IMR-90 (cell line): Measurements from ENCODE around the gene EML6. TPM values are rescaled to one million over a fixed set of nuclear protein-coding genes. Genes with fewer than 3 reads are reported as not detected.

Experiments used
- ATAC-seq: fragments of 200-7000 bp; cut with Tn5 transposase; 2 replicates; pipeline ENCODE4 v1.9.1; 2020; ENCODE audit warnings: low read depth, mild to moderate bottlenecking, moderate library complexity
- BruUV-seq: library from RNA; stranded (reverse); fragments of 400-500 nt; replicated peaks from 2 replicates; lab custom pipeline; 2021; lab: Mats Ljungman, UMichigan
- CTCF ChIA-PET: fragments of 300-600 bp; formaldehyde crosslinking; extraction: SDS; loops from one replicate; lab custom pipeline; 2021; ENCODE audit warnings: antibody characterized with exemption; lab: Yijun Ruan, JAX
- POLR2A ChIA-PET: fragments of 300-600 bp; sonication (Branson Sonifier 250); formaldehyde crosslinking; loops from one replicate; lab custom pipeline; 2022; ENCODE audit warnings: antibody characterized with exemption; ENCODE audit not compliant: unreplicated experiment; lab: Charles Lee
- DNase-seq: peaks from one replicate; pipeline ENCODE4 v3.0.0; 2013
- H2AFZ ChIP-seq: replicated peaks from 2 replicates; pipeline ENCODE3; 2013; ENCODE audit warnings: low read length, mild to moderate bottlenecking; ENCODE audit not compliant: poor library complexity
- H2AK5ac ChIP-seq: 2 replicates; pipeline ENCODE4 v1.6.1; 2013; ENCODE audit warnings: low read depth, low read length, inconsistent platforms
- H2AK9ac ChIP-seq: replicated peaks from 2 replicates; pipeline ENCODE3; 2013; ENCODE audit warnings: mild to moderate bottlenecking, low read depth, low read length, moderate library complexity; ENCODE audit not compliant: poor library complexity
- H2BK120ac ChIP-seq: 2 replicates; pipeline ENCODE4 v1.6.1; 2013; ENCODE audit warnings: low read depth, low read length, inconsistent platforms
- H2BK15ac ChIP-seq: 3 replicates; pipeline ENCODE4 v1.6.1; 2013; ENCODE audit warnings: low read depth, low read length, inconsistent platforms
- H2BK20ac ChIP-seq: 2 replicates; pipeline ENCODE4 v1.6.1; 2013; ENCODE audit warnings: low read depth, mild to moderate bottlenecking, inconsistent platforms, low read length, moderate library complexity
- H2BK5ac ChIP-seq: 2 replicates; pipeline ENCODE4 v1.6.1; 2013; ENCODE audit warnings: mild to moderate bottlenecking, low read depth, low read length, inconsistent platforms; ENCODE audit not compliant: poor library complexity, severe bottlenecking
- H3K14ac ChIP-seq: replicated peaks from 2 replicates; pipeline ENCODE4 v1.6.1; 2013; ENCODE audit warnings: low read depth, low read length, inconsistent platforms
- H3K18ac ChIP-seq: 2 replicates; pipeline ENCODE4 v1.6.1; 2013; ENCODE audit warnings: low read depth, low read length, control low read depth
- H3K23ac ChIP-seq: 2 replicates; pipeline ENCODE4 v1.6.1; 2013; ENCODE audit warnings: low read depth, low read length, inconsistent platforms
- H3K27ac ChIP-seq: 2 replicates; pipeline ENCODE4 v1.5.1; 2013; ENCODE audit warnings: mild to moderate bottlenecking, control low read depth, low read length; ENCODE audit not compliant: insufficient read depth
- H3K27me3 ChIP-seq: 2 replicates; pipeline ENCODE4 v1.6.1; 2013; ENCODE audit warnings: low read length; ENCODE audit not compliant: control insufficient read depth, insufficient read depth
- H3K36me3 ChIP-seq: 2 replicates; pipeline ENCODE4 v1.6.1; 2013; ENCODE audit warnings: low read length, mixed read lengths; ENCODE audit not compliant: control insufficient read depth, insufficient read depth
- H3K4ac ChIP-seq: 2 replicates; pipeline ENCODE4 v1.6.1; 2013; ENCODE audit warnings: low read depth, low read length, inconsistent platforms
- H3K4me1 ChIP-seq: 2 replicates; pipeline ENCODE4 v1.6.1; 2013; ENCODE audit warnings: low read length, mixed read lengths; ENCODE audit not compliant: control insufficient read depth, insufficient read depth
- H3K4me2 ChIP-seq: 2 replicates; pipeline ENCODE4 v1.6.1; 2013; ENCODE audit warnings: low read depth, mild to moderate bottlenecking, control low read depth, low read length, moderate library complexity
- H3K4me3 ChIP-seq: 2 replicates; pipeline ENCODE4 v1.5.1; 2013; ENCODE audit warnings: low read depth, mild to moderate bottlenecking, control low read depth, low read length, moderate library complexity; ENCODE audit not compliant: insufficient read depth
- H3K56ac ChIP-seq: 2 replicates; pipeline ENCODE4 v1.6.1; 2013; ENCODE audit warnings: low read length, inconsistent platforms; ENCODE audit not compliant: insufficient read depth; ENCODE audit errors: extremely low read depth
- H3K79me1 ChIP-seq, 2 experiments: 2 replicates each; pipeline ENCODE4 v1.6.1; 2013; ENCODE audit warnings: low read length in 2 of 2, inconsistent platforms in 1 of 2, low read depth in 1 of 2
- H3K9ac ChIP-seq: 2 replicates; pipeline ENCODE4 v1.6.1; 2013; ENCODE audit warnings: low read depth, low read length, control low read depth
- H3K9me1 ChIP-seq: 2 replicates; pipeline ENCODE4 v1.6.1; 2013; ENCODE audit warnings: low read length, inconsistent platforms; ENCODE audit not compliant: insufficient read depth
- H3K9me3 ChIP-seq: 2 replicates; pipeline ENCODE4 v1.6.1; 2013; ENCODE audit warnings: low read length; ENCODE audit not compliant: control insufficient read depth, insufficient read depth
- H4K20me1 ChIP-seq: 2 replicates; pipeline ENCODE4 v1.6.1; 2013; ENCODE audit warnings: low read length, inconsistent platforms; ENCODE audit not compliant: insufficient read depth
- H4K5ac ChIP-seq: 2 replicates; pipeline ENCODE4 v1.6.1; 2013; ENCODE audit warnings: mild to moderate bottlenecking, low read depth, low read length, control low read depth
- H4K8ac ChIP-seq, 2 experiments: 2 replicates each; pipeline ENCODE4 v1.6.1; 2013; ENCODE audit warnings: low read depth in 2 of 2, low read length in 2 of 2, control low read depth in 1 of 2, inconsistent platforms in 1 of 2
- H4K91ac ChIP-seq: 2 replicates; pipeline ENCODE4 v1.6.1; 2013; ENCODE audit warnings: low read depth, low read length, inconsistent platforms; ENCODE audit not compliant: insufficient read depth
- BHLHE40 ChIP-seq: fragments of 150-350 bp; IDR thresholded peaks from 2 replicates; pipeline ENCODE4 v1.6.1; 2016; ENCODE audit warnings: mild to moderate bottlenecking, low read depth, low read length
- CEBPB ChIP-seq: IDR thresholded peaks from 2 replicates; pipeline ENCODE4 v1.6.1; 2012; ENCODE audit warnings: low read depth, low read length, improper control_type of control experiment
- CHD1 ChIP-seq: IDR thresholded peaks from 2 replicates; pipeline ENCODE4 v1.6.1; 2012; ENCODE audit warnings: low read depth, low read length, improper control_type of control experiment
- CTCF ChIP-seq: conservative IDR thresholded peaks from 2 replicates; pipeline ENCODE4 v1.5.1; 2012; ENCODE audit warnings: mild to moderate bottlenecking, low read depth, low read length, improper control_type of control experiment
- ELK1 ChIP-seq: fragments of 150-350 bp; IDR thresholded peaks from 2 replicates; pipeline ENCODE4 v1.6.1; 2016; ENCODE audit warnings: low read depth, mild to moderate bottlenecking, low read length, moderate library complexity, borderline replicate concordance
- MAFK ChIP-seq: IDR thresholded peaks from 2 replicates; pipeline ENCODE4 v1.6.1; 2012; ENCODE audit warnings: low read depth, low read length, improper control_type of control experiment
- POLR2A ChIP-seq: IDR thresholded peaks from 2 replicates; pipeline ENCODE4 v1.6.1; 2012; ENCODE audit warnings: mild to moderate bottlenecking, low read depth, low read length
- RAD21 ChIP-seq: IDR thresholded peaks from 2 replicates; pipeline ENCODE4 v1.6.1; 2012; ENCODE audit warnings: low read length, improper control_type of control experiment
- RCOR1 ChIP-seq: IDR thresholded peaks from 2 replicates; pipeline ENCODE4 v1.6.1; 2012; ENCODE audit warnings: mild to moderate bottlenecking, low read length, improper control_type of control experiment; ENCODE audit not compliant: insufficient replicate concordance
- RFX5 ChIP-seq: IDR thresholded peaks from 2 replicates; pipeline ENCODE4 v1.8.0; 2012; ENCODE audit warnings: low read depth, mild to moderate bottlenecking, low read length, moderate library complexity
- USF2 ChIP-seq: fragments of 150-350 bp; IDR thresholded peaks from 2 replicates; pipeline ENCODE4 v1.6.1; 2017; ENCODE audit warnings: mild to moderate bottlenecking, antibody characterized with exemption, low read length, low read depth
- WGBS, 2 experiments: methylation state at CpG; one replicate each; pipeline versions ENCODE4 v1.1.5 to v1.1.7; 2013; ENCODE audit warnings: missing lambda C conversion rate in 2 of 2; ENCODE audit not compliant: insufficient read length in 1 of 2; ENCODE audit errors: extremely low coverage in 2 of 2; 5-methylcytosine and 5-hydroxymethylcytosine counted together
- dilution Hi-C: fragments of 300-500 bp; cut with HindIII; formaldehyde crosslinking; loops from one replicate; pipeline ENCODE4 v1.14.3; 2018; ENCODE audit warnings: low sequenced_read_pairs; ENCODE audit not compliant: unreplicated experiment
- in situ Hi-C: fragments of 300-500 bp; cut with MboI; formaldehyde crosslinking; loops from 3 replicates; pipeline ENCODE4 v1.14.3; 2019; ENCODE audit warnings: low sequenced_read_pairs, inconsistent platforms, mixed read lengths
- intact Hi-C: fragments of 100-400 bp; cut with micrococcal nuclease; formaldehyde crosslinking; loops from 2 replicates; pipeline ENCODE4 v1.10.0; 2022
- polyA plus RNA-seq, 3 experiments: library from polyadenylated mRNA; depleted of rRNA; stranded (reverse); fragments of >200 nt; gene quantifications; 2 replicates each; pipeline ENCODE4 v1.2.3, GENCODE V29; 2012; ENCODE audit warnings: low replicate concordance in 1 of 3
- total RNA-seq: library from RNA; depleted of rRNA; stranded (reverse); fragments of >200 nt; gene quantifications from 2 replicates; pipeline ENCODE4 v1.2.3, GENCODE V29; 2012

EML6 gene
- total and polyA plus RNA-seq, 2 of the 4 experiments (the other 2 are of a cell fraction) = 0.18 to 0.19 TPM

DNA sequence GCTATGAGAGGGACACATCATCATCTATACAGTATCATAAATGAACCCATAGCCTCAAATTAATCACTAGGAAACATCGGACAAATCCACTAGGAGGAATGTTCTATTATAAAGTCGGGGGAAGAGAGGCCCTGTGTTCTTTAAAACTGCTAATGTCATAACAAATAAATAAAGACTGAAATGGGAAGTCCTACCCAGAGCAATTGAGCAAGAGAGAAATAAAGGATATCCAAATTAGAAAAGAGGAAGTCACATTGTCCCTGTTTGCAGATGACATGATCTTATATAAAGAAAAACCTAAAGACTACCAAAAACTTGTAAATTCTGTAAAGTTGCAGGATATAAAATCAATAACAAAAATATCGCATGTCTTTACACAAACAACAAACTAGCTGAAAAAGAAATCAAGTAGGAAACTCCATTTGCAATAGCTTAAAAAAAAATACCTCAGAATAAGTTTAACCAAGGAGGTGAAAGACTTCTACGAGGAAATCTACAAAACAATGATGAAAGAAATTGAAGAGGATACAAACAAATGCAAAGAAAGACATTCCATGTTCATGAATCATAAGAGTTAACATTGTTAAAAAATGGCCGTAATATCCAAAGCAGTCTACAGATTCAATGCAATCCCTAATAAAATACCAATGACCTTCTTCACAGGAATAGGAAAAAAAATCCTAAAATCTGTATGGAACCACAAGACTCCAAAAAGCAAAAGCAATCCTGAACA lies 296.2 kb downstream of the EML6 start:
- no TSS peak for BruUV-seq

More for the DNA sequence above, 296.2 kb downstream of the EML6 start:
- H4K91ac ChIP-seq = no peak overlapping the region
- no peak overlapping the region for H3K56ac ChIP-seq
- H4K5ac ChIP-seq = no peak overlapping the region
- H4K20me1 ChIP-seq = peaks cover 98% of the 10 kb centered on the region
- H2BK120ac ChIP-seq = no peak overlapping the region
- no peak overlapping the region for H4K8ac ChIP-seq
- no peak overlapping the region for H2AK5ac ChIP-seq
- H3K36me3 ChIP-seq = peaks cover 3% of the 10 kb centered on the region
- peaks cover 27% of the 10 kb centered on the region for H3K4me1 ChIP-seq
- H2BK5ac ChIP-seq = no peak overlapping the region
- TF ChIP-seq USF2 = no peak
- no peak for TF ChIP-seq POLR2A
- TF ChIP-seq CHD1 = no peak
- no peak for TF ChIP-seq RFX5
- no peak for TF ChIP-seq BHLHE40
- TF ChIP-seq ELK1 = no peak
- TF ChIP-seq CTCF = no peak
- TF ChIP-seq MAFK = no peak
- TF ChIP-seq CEBPB = no peak
- TF ChIP-seq RCOR1 = no peak
- no peak for TF ChIP-seq RAD21
- no peak overlapping the region for H3K4me3 ChIP-seq
- ChIA-PET CTCF (interaction anchor here (1.7 kb wide), 1 partner anchor 29 kb away, joined by 6 read pairs; no protein-coding TSS in a partner anchor), POLR2A (interaction anchor here (0.7 kb wide), 1 partner anchor 20 kb away, joined by 3 read pairs; no protein-coding TSS in a partner anchor)
- no peak overlapping the region for H2AK9ac ChIP-seq
- H2AFZ ChIP-seq = no peak overlapping the region
- H2BK20ac ChIP-seq = no peak overlapping the region
- no peak overlapping the region for H3K18ac ChIP-seq
- H3K79me1 ChIP-seq = peaks cover 0 to 34% of the 10 kb centered on the region in 2 experiments; a peak in 2 of 4 replicates
- no CpG with 5 or more reads among the region's 5 CpGs for WGBS, 2 experiments
- H3K27me3 ChIP-seq = no peaks in the 10 kb centered on the region
- intact Hi-C loops = no loop called here
- H3K9me1 ChIP-seq = peaks cover 19% of the 10 kb centered on the region
- no peak overlapping the region for H3K27ac ChIP-seq
- ATAC-seq = no peak
- no peak overlapping the region for H3K4me2 ChIP-seq
- no peak overlapping the region for H3K23ac ChIP-seq
- no peak overlapping the region for H2BK15ac ChIP-seq
- H3K9ac ChIP-seq = no peak overlapping the region
- no peak overlapping the region for H3K14ac ChIP-seq
- no peaks in the 10 kb centered on the region for H3K9me3 ChIP-seq
- no peak for DNase-seq
- dilution Hi-C loops = loop anchor here (25.0 kb wide), 1 partner anchor 143 kb away; no protein-coding TSS in a partner anchor
- in situ Hi-C loops = no loop called here
- no peak overlapping the region for H3K4ac ChIP-seq
